Measurements from ENCODE around the gene CCNF.

- no peak for TF ChIP-seq CTCF (IDR thresholded peaks at IDR 0.05; ENCODE audit: borderline replicate concordance, extremely low read depth, low read length, poor library complexity, severe bottlenecking)
- TF ChIP-seq EZH2 (IDR thresholded peaks at IDR 0.05; ENCODE audit: borderline replicate concordance, low read depth, low read length, severe bottlenecking), result no peak
Observed at GRCh38 chr16:2500430-2500917, 71.2 kb downstream of the CCNF start.

Measured in DND-41 (cell line).